HG02840 (cell line): ENCODE data around the gene TIGD6.
"Not testable (repeated sequence)": the region's sequence is repeated elsewhere in the genome, so short reads cannot be mapped to it uniquely, and the experiment has no call there.

Source experiments
- ATAC-seq: cut with Tn5 transposase; IDR thresholded peaks from one replicate; pipeline ENCODE4 v1.9.1; 2021; ENCODE audit warnings: mild to moderate bottlenecking, moderate library complexity, moderate number of reproducible peaks; ENCODE audit not compliant: unreplicated experiment, low FRiP score

TIGD6 gene

GRCh38 chr5:149943177-149943949 is 57.1 kb downstream of the TIGD6 start:
- ATAC-seq, result not testable (repeated sequence)
